Trophoblast cell (in vitro differentiated cells and primary cell): ENCODE results near the gene DDX27.
A peak's percentile ranks its signal among the peaks of the same experiment; 100 is the strongest.

Source experiments
- DNase-seq, 2 donors: peaks; one replicate each; pipeline ENCODE4 v3.0.0-alpha.2; 2016
- H2AFZ ChIP-seq: 2 replicates; pipeline ENCODE4 v1.6.1; 2013; ENCODE audit warnings: low read length, moderate library complexity, mild to moderate bottlenecking; ENCODE audit not compliant: insufficient read depth, poor library complexity
- H2AK5ac ChIP-seq: 2 replicates; pipeline ENCODE4 v1.6.1; 2013; ENCODE audit warnings: mild to moderate bottlenecking, low read length
- H2BK120ac ChIP-seq: 2 replicates; pipeline ENCODE4 v1.6.1; 2013; ENCODE audit warnings: low read length, mild to moderate bottlenecking, moderate library complexity; ENCODE audit not compliant: insufficient read depth, poor library complexity
- H2BK12ac ChIP-seq: 2 replicates; pipeline ENCODE4 v1.6.1; 2013; ENCODE audit warnings: mild to moderate bottlenecking, low read length, moderate library complexity
- H2BK5ac ChIP-seq: 2 replicates; pipeline ENCODE4 v1.6.1; 2013; ENCODE audit warnings: low read length, low read depth, moderate library complexity, mild to moderate bottlenecking; ENCODE audit not compliant: poor library complexity
- H3K14ac ChIP-seq: 2 replicates; pipeline ENCODE4 v1.6.1; 2013; ENCODE audit warnings: mild to moderate bottlenecking, low read length
- H3K18ac ChIP-seq: 2 replicates; pipeline ENCODE4 v1.6.1; 2013; ENCODE audit warnings: mild to moderate bottlenecking, low read length
- H3K23ac ChIP-seq: 2 replicates; pipeline ENCODE4 v1.6.1; 2013; ENCODE audit warnings: low read length
- H3K27ac ChIP-seq: 2 replicates; pipeline ENCODE4 v1.5.1; 2013; ENCODE audit warnings: low read depth, mild to moderate bottlenecking, inconsistent platforms, low read length, moderate library complexity
- H3K27me3 ChIP-seq: 2 replicates; pipeline ENCODE4 v1.6.1; 2013; ENCODE audit warnings: inconsistent platforms, mild to moderate bottlenecking, low read length, moderate library complexity; ENCODE audit not compliant: insufficient read depth
- H3K36me3 ChIP-seq, 2 experiments: 1 replicate in 1 of 2; 2 replicates in 1 of 2; pipeline ENCODE4 v1.6.1; 2013; ENCODE audit warnings: low read length in 2 of 2, mild to moderate bottlenecking in 2 of 2, moderate library complexity in 1 of 2; ENCODE audit not compliant: insufficient read depth in 2 of 2, control insufficient read depth in 1 of 2
- H3K4ac ChIP-seq: 2 replicates; pipeline ENCODE4 v1.6.1; 2013; ENCODE audit warnings: low read depth, mild to moderate bottlenecking, low read length, moderate library complexity
- H3K4me1 ChIP-seq, 2 experiments: 1 replicate in 1 of 2; 2 replicates in 1 of 2; pipeline ENCODE4 v1.6.1; 2013; ENCODE audit warnings: low read length in 2 of 2, mild to moderate bottlenecking in 2 of 2, moderate library complexity in 1 of 2; ENCODE audit not compliant: insufficient read depth in 2 of 2, control insufficient read depth in 1 of 2
- H3K4me2 ChIP-seq: 2 replicates; pipeline ENCODE4 v1.6.1; 2013; ENCODE audit warnings: inconsistent platforms, mild to moderate bottlenecking, low read length, moderate library complexity
- H3K4me3 ChIP-seq: 2 replicates; pipeline ENCODE4 v1.5.1; 2013; ENCODE audit warnings: mild to moderate bottlenecking, low read depth, low read length, inconsistent platforms
- H3K79me1 ChIP-seq: one replicate; pipeline ENCODE4 v1.6.1; 2013; ENCODE audit warnings: low read length
- H3K79me2 ChIP-seq: 2 replicates; pipeline ENCODE4 v1.6.1; 2013; ENCODE audit warnings: low read length, mild to moderate bottlenecking; ENCODE audit not compliant: control insufficient read depth, insufficient read depth, poor library complexity
- H3K9ac ChIP-seq: 2 replicates; pipeline ENCODE4 v1.6.1; 2013; ENCODE audit warnings: mild to moderate bottlenecking, low read length
- H3K9me3 ChIP-seq: 2 replicates; pipeline ENCODE4 v1.6.1; 2013; ENCODE audit warnings: low read depth, mild to moderate bottlenecking, control low read depth, inconsistent platforms, low read length; ENCODE audit not compliant: insufficient read depth
- H4K12ac ChIP-seq: 2 replicates; pipeline ENCODE4 v1.6.1; 2013; ENCODE audit warnings: low read depth, mild to moderate bottlenecking, low read length, moderate library complexity
- H4K8ac ChIP-seq: 2 replicates; pipeline ENCODE4 v1.6.1; 2013; ENCODE audit warnings: low read depth, mild to moderate bottlenecking, low read length, moderate library complexity
- H4K91ac ChIP-seq: one replicate; pipeline ENCODE4 v1.6.1; 2013; ENCODE audit warnings: low read depth, mild to moderate bottlenecking, low read length, moderate library complexity
- WGBS: extraction: QIAGEN DNeasy Blood & Tissue Kit; methylation state at CpG from one replicate; pipeline ENCODE4 v1.1.7; 2013; ENCODE audit warnings: missing lambda C conversion rate; ENCODE audit not compliant: insufficient read length, insufficient coverage; ENCODE audit errors: extremely low coverage; 5-methylcytosine and 5-hydroxymethylcytosine counted together

Gene DDX27

DNA sequence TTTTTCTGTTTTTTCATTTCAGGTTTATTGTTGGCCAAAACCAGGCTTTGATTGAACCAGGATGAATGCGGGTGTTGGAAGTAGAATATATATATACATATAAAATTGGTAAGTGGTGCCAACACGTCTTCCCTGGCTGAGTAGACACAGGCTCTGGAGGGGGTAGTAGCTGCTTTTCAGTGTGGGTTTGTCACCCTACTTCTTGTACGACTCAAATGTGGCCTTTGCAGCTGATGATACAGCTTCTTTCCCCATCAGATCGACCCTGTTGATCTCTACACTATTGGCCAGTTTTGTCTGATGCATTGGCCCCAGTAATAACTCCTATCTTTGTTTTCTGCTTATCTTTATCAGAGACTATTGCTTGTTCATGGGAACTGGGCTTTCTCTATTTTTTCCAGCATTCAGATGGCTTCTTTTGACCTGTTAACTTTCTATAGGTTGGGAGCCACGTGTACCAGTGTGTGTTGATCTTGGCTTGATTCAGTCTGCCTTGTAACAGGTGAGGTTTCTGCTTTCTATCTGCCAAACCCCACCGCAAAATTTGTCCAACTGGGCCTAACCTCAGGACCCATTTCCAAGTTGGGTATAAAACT is 61.3 kb downstream of the DDX27 start:
- H3K18ac ChIP-seq, result no peak overlapping the region
- no peak overlapping the region for H4K91ac ChIP-seq
- H3K9ac ChIP-seq, result peak overlapping the region; percentile 45
- H3K4me3 ChIP-seq, result peak overlapping the region; percentile 51
- H2AFZ ChIP-seq, result no peak overlapping the region
- H3K4me1 ChIP-seq, result peaks cover 2 to 16% of the 10 kb centered on the region in 2 experiments
- H3K27ac ChIP-seq, result peak overlapping the region; percentile 50
- peak overlapping the region; percentile 72 for H3K4me2 ChIP-seq
- H3K14ac ChIP-seq, result no peak overlapping the region
- peak overlapping the region; percentile 82 for H3K4ac ChIP-seq
- no peak overlapping the region for H2AK5ac ChIP-seq
- no peak overlapping the region for H4K12ac ChIP-seq
- H4K8ac ChIP-seq, result no peak overlapping the region
- peaks cover 15% of the 10 kb centered on the region for H3K79me1 ChIP-seq
- H3K36me3 ChIP-seq, result peaks cover 23 to 55% of the 10 kb centered on the region in 2 experiments
- no peak overlapping the region for H3K23ac ChIP-seq
- H2BK12ac ChIP-seq, result no peak overlapping the region
- peaks cover 30% of the 10 kb centered on the region for H3K79me2 ChIP-seq
- DNase-seq, result peak in 1 of 2 donors; percentile 8
- WGBS, result no CpG with 5 or more reads among the region's 6 CpGs
- no peaks in the 10 kb centered on the region for H3K27me3 ChIP-seq
- no peak overlapping the region for H2BK120ac ChIP-seq
- H2BK5ac ChIP-seq, result no peak overlapping the region
- peaks cover 9% of the 10 kb centered on the region for H3K9me3 ChIP-seq

DNA sequence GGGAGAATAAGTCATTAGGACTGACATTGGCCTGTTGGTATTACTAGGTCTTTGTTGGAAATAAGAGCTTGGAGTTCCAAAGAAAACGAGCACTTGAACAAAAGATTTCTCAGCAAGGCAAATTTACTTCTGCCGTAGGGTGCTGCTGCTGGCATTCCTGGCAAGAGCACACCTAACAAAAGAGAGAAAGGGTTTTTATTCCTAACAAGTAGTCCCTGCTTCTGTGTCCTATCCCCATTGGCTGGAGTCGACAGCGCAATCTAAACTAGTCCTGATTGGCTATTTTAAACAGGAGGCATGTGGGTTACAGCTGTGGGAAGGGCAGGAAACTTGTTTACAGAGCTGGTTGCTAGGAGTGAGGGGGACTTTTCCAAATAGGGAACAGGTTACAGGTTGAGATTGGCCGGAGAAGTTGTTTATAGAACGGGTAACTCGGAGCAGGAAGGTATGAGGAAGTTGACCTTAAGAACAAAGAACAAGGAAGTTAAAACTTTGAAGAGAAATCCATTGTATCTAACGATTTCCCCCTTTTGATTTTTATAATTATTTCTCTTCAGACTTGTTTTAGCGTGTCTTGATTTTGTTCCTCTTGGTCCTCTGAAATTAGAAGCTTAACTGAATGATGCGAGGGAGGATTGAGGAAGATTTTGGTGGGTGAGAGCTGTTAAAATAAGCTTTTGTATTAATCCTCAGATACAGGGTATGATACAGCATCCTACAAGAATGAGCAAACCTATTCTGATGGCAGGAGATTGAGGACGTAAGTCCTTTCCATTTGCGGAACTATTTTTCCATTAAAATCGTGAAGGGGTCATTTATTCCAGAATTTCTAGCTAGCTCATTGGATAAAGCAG is 62.1 kb downstream of the DDX27 start:
- Histone ChIP-seq H3K23ac (no peak overlapping the region), H3K4me2 (peak overlapping the region; percentile 72), H3K4ac (peak overlapping the region; percentile 82), H3K27me3 (no peaks in the 10 kb centered on the region), H3K79me2 (peaks cover 30% of the 10 kb centered on the region), H2BK120ac (no peak overlapping the region), H2BK12ac (no peak overlapping the region), H4K8ac (no peak overlapping the region), H3K79me1 (peaks cover 15% of the 10 kb centered on the region), H2AK5ac (no peak overlapping the region), H4K12ac (no peak overlapping the region), H2BK5ac (no peak overlapping the region), H3K36me3 (peaks cover 27 to 62% of the 10 kb centered on the region in 2 experiments), H2AFZ (no peak overlapping the region), H3K14ac (no peak overlapping the region), H3K27ac (no peak overlapping the region), H3K18ac (no peak overlapping the region), H3K4me1 (peaks cover 4 to 16% of the 10 kb centered on the region in 2 experiments), H3K4me3 (no peak overlapping the region), H3K9ac (no peak overlapping the region), H4K91ac (no peak overlapping the region), H3K9me3 (peaks cover 11% of the 10 kb centered on the region)
- WGBS, result no CpG with 5 or more reads among the region's 13 CpGs
- DNase-seq, result peak; percentile 52 to 59

DNA sequence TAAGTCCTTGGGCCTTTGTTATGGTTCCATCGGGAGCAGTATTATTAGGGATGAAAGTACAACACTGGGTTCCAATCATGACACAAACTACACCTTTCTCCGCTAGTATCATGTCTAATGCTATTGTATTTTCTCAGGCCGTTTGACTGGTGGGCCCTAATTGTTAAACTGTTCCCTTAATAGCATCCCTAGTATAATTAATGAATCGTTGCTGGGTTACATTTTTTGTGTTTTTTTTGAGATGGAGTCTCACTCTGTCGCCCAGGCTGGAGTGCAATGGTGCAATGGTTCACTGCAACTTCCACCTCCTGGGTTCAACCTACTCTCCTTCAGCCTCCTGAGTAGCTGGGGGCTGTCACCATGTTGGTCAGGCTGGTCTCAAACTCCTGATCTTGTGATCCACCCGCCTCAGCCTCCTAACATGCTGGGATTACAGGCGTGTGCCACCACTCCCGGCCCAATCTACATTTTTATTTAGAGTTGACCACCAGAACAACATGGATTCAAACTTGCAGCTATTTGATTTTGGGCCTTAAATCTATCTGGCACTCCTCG is 62.8 kb downstream of the DDX27 start:
- Histone ChIP-seq H2AK5ac (no peak overlapping the region), H3K27me3 (no peaks in the 10 kb centered on the region), H3K27ac (no peak overlapping the region), H3K9me3 (peaks cover 16% of the 10 kb centered on the region), H2BK5ac (no peak overlapping the region), H3K79me2 (peaks cover 29% of the 10 kb centered on the region), H3K4me3 (no peak overlapping the region), H3K4me2 (peak overlapping the region; percentile 49), H3K18ac (no peak overlapping the region), H2BK120ac (no peak overlapping the region), H4K91ac (no peak overlapping the region), H3K4me1 (peaks cover 7 to 20% of the 10 kb centered on the region in 2 experiments), H3K9ac (no peak overlapping the region), H2AFZ (no peak overlapping the region), H4K8ac (no peak overlapping the region), H3K36me3 (peaks cover 32 to 69% of the 10 kb centered on the region in 2 experiments), H3K79me1 (peaks cover 15% of the 10 kb centered on the region), H3K14ac (no peak overlapping the region), H2BK12ac (no peak overlapping the region), H3K4ac (peak overlapping the region; percentile 1), H3K23ac (no peak overlapping the region), H4K12ac (no peak overlapping the region)
- no CpG with 5 or more reads among the region's 9 CpGs for WGBS
- DNase-seq, result no peak

DNA sequence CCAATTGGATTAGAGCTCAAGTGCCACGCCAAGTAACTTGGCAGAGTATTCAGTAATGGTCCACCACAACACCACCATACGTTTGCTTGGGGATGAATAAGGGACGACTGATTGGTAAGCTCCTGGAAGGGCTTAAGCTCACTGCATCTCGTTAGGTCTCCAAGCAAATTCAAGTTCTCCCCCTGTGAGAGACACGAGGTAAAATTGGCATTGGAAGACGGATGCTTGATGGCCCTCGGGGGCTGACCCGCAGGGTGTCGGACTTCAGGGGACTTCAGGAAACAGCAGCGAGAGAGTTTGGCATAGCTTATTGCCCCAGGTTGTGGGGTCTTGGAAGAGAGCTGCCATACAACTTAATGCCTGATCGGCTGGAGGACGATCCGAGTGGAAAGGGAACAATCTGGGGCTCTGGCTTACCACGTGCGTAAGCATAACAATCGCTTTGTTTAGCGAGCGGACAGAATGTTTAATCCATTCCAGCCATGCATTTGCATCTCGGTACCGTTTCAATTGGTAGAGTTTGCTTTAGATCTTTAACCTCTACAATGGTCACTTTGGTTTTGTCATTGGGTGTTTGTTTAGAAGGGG is 63.5 kb downstream of the DDX27 start:
- Histone ChIP-seq H3K4me3 (no peak overlapping the region), H3K9ac (peak overlapping the region; percentile 30), H2AK5ac (no peak overlapping the region), H4K12ac (no peak overlapping the region), H3K79me1 (peaks cover 10% of the 10 kb centered on the region), H3K23ac (no peak overlapping the region), H2BK5ac (no peak overlapping the region), H4K91ac (no peak overlapping the region), H3K27ac (no peak overlapping the region), H2AFZ (no peak overlapping the region), H3K14ac (no peak overlapping the region), H3K18ac (no peak overlapping the region), H3K4me1 (peaks cover 10 to 19% of the 10 kb centered on the region in 2 experiments), H3K4ac (peak overlapping the region; percentile 43), H3K9me3 (peaks cover 16% of the 10 kb centered on the region), H4K8ac (no peak overlapping the region), H3K4me2 (peak overlapping the region; percentile 23), H3K79me2 (peaks cover 24% of the 10 kb centered on the region), H3K27me3 (no peaks in the 10 kb centered on the region), H2BK12ac (no peak overlapping the region), H2BK120ac (no peak overlapping the region), H3K36me3 (peaks cover 34 to 74% of the 10 kb centered on the region in 2 experiments)
- DNase-seq, result peak in 1 of 2 donors; percentile 10
- WGBS, result no CpG with 5 or more reads among the region's 20 CpGs
